HT1080 (cell line): ENCODE results near the gene ZSWIM3. TPM values are rescaled to one million over a fixed set of nuclear protein-coding genes. Genes with fewer than 3 reads are reported as not detected.
"Not testable (repeated sequence)": the region's sequence is repeated elsewhere in the genome, so short reads cannot be mapped to it uniquely, and the experiment has no call there.

Experiments used
- DNase-seq: peaks from one replicate; pipeline ENCODE4 v3.0.0-alpha.2; 2015; ENCODE audit warnings: low read depth
- total RNA-seq: library from RNA; depleted of rRNA; stranded (reverse); fragments of >200 nt; shearing (Covaris generic); gene quantifications from 2 replicates; pipeline ENCODE4 v1.2.3, GENCODE V29; 2014

Gene ZSWIM3
- total RNA-seq, 1 experiment from 2014 or later: 6.0 TPM

- DNase-seq: no peak
Observed at GRCh38 chr20:45890077-45890984, 32.9 kb downstream of the ZSWIM3 start.

GRCh38 chr20:45890985-45891983 lies 33.9 kb downstream of the ZSWIM3 start, which contains the start of the genes CTSA and NEURL2:
Gene CTSA, plus strand, starts transcription at chr20:45891335. Its CDS starts 234 bp downstream, at chr20:45891569.
Gene NEURL2, minus strand, starts transcription at chr20:45891208. Its CDS starts 217 bp downstream, at chr20:45890991.
- DNase-seq: peak; percentile 85

DNA sequence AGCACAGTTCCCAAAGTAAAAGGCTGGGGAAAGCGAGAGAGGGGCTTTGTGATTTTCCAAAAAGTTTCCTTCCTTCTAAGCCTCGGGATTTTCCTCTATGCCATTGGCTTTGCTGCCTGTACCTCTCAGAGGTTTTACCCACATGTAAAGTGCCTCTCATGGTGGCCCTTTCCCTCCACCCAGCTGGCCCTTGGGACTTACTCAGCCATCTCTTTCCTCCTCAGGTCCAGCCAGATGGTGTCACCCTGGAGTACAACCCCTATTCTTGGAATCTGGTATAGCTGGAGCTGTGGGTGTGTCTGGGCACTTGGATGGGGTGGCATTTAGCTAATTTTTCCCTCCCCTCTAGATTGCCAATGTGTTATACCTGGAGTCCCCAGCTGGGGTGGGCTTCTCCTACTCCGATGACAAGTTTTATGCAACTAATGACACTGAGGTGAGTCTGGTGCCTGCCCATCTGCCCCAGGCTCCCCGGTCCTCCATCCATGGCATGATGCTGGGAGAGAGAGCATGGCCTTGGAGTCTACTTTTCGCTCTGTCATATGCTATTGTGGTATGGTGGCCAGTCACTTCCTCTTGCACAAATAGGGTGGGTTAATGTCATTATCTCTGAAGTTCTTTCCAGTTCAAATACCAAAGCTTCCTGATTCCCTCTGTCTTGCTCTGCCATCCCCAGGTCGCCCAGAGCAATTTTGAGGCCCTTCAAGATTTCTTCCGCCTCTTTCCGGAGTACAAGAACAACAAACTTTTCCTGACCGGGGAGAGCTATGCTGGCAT lies 34.8 kb downstream of the ZSWIM3 start:
- peak; percentile 31 for DNase-seq

DNA sequence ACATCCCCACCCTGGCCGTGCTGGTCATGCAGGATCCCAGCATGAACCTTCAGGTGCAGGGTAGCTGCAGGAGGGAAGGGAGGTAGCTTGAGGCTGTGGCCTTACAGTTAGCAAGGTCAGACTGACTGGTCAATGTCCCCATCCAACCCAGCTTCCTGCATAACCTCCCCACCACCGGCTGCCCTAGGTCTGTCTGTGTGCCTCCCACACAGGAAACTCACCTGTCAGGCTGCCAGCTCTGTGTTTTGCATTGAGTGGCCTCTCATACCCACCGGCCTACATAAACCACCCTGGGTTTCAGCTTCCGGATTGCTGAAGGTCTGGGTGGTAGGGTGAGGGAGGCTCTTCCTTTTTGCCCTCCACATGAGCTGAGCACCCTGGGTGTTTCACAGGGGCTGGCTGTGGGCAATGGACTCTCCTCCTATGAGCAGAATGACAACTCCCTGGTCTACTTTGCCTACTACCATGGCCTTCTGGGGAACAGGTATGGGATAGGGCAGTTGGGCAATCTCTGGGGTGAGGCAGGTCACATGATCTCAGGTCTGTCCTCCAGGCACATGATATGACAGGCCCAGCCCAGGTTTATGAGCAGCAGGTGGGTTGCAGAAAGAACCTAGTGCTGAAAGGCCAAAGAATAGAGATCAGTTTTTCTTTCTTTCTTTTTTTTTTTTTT lies 35.5 kb downstream of the ZSWIM3 start:
- no peak for DNase-seq

- DNase-seq: no peak
Observed at GRCh38 chr20:45893831-45894230, 36.4 kb downstream of the ZSWIM3 start.

GRCh38 chr20:45894797-45895196 lies 37.4 kb downstream of the ZSWIM3 start:
- no peak for DNase-seq

DNA sequence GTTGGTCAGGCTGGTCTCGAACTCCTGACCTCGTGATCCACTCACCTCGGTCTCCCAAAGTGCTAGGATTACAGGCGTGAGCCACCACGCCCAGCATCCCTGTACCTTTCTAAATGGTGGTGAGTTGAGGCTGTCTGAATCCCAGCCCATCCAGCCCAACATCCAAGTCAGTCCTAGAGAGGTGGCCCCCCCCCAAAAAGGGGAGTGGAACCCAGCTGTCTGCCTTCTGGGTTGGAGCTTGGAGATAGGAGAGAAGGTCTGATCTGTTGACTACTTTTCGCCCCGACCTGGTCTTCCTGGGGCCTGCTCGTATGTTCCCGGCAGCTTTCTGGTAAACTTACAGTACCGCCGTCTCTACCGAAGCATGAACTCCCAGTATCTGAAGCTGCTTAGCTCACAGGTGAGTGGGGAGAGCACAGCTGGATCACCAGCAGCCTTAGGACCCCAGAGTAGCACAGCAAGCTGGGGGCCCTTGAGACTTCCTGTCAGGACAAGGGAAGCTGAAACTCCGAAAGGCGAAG lies 39.3 kb downstream of the ZSWIM3 start:
- DNase-seq: no peak

DNA sequence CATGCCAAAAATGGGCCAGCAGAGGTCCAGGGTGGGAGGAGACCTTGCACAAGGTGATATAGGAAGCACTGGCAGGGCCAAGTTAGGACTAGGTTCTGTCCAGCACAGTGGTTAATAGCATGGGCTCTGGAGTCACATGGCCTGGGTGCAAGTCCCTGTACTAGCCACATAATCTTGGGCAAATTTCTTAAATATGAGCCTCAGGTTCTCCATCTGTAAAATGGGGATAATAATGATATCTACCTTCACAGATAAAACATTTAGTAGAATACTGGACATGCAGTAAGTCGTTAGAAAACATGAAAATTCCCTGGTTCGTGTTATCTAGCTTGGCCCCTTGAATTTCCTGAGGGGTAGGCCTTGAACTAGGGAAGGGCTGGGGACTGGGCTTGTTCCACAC lies 39.9 kb downstream of the ZSWIM3 start:
- DNase-seq: no peak

- no peak for DNase-seq
Observed at GRCh38 chr20:45897692-45898091, 40.3 kb downstream of the ZSWIM3 start.

GRCh38 chr20:45898285-45898684 lies 40.9 kb downstream of the ZSWIM3 start:
- no peak for DNase-seq

- no peak for DNase-seq
Observed at GRCh38 chr20:45899046-45899835, 41.8 kb downstream of the ZSWIM3 start.

DNA sequence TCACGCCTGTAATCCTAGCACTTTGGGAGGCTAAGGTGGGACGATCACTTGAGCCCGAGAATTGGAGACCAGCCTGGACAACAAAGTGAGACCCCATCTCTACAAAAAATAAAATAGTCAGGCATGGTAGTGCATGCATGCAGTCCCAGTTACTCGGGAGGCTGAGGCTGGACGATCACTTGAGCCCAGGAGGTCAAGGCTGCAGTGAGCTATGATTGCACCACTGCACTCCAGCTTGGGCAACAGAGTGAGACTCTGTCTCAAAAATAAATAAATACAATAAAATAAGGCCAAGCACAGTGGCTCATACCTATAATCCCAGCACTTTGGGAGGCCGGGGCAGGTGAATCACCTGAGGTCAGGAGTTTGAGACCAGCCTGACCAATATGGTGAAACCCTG lies 43.9 kb downstream of the ZSWIM3 start:
- not testable (repeated sequence) for DNase-seq

GRCh38 chr20:45902199-45902701 lies 44.8 kb downstream of the ZSWIM3 start:
- no peak for DNase-seq

DNA sequence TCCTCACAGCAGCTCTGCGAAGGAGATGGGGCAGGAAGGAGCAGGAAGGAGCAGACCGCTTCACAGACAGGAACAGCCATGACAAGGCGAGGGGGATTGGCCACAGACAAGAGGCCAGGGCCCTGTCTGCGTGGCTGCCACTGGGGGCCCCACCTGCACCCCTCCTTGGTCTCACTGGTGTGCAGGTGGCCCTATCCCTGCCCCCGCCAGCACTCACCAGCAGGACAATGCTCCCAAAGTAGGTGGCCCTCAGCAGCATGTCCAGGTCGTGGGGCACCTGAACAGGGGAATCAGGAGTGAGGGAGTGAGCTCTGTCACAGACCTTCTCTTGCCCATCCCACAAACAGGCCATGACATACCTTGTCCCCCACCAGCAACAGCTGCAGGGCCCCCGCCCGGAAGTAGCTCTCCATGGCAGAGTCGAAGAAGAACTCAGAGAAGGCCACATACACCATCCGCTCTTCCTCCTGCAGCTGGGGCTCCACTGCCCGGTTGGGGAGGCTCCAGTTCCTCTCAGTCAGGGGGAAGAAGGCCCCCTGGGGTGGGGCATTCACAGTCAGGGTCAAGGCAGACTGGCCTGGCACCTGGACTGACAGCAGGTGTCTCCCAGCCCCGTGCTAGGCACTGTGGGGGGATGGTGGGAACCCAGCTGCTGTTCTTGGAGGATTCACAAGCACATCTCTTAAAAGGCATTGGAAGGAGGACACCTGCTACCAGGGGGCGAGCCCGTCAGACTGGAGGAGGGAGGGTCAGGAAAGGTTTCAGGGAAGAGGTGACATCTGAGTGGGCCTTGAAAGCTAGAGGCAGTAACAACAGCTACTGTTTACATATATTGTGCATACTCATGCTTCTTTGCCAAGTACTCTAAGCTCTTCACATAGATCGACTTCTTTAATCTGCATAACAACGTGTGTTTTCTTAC lies 47.4 kb downstream of the ZSWIM3 start:
- DNase-seq: no peak

DNA sequence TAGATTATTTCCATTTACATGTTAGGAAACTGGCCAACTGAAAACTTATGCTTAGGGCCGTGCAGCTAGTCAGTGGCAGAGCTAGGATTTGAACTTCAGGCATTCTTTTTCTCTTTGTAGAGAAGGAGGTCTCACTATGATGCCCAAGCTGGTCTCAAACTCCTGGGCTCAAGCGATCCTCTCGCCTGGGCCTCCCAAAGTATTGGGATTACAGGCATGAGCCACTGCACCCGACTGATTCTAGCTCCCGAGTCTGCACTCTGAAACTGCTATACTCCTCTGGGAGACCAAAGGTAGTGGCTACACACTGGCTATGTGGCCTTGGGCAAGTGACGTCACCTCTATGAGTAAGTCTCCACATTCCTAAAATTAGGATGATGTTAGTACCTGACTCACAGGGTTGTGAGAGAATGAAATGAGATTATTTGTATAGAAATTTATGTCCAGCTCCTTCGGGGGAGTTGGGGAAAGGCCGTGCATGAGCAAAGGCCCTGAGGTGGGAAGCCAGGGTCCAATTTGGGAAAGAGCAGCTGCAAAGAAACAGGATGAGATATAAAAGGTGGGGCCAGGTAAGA lies 48.2 kb downstream of the ZSWIM3 start:
- peak; percentile 79 for DNase-seq

DNA sequence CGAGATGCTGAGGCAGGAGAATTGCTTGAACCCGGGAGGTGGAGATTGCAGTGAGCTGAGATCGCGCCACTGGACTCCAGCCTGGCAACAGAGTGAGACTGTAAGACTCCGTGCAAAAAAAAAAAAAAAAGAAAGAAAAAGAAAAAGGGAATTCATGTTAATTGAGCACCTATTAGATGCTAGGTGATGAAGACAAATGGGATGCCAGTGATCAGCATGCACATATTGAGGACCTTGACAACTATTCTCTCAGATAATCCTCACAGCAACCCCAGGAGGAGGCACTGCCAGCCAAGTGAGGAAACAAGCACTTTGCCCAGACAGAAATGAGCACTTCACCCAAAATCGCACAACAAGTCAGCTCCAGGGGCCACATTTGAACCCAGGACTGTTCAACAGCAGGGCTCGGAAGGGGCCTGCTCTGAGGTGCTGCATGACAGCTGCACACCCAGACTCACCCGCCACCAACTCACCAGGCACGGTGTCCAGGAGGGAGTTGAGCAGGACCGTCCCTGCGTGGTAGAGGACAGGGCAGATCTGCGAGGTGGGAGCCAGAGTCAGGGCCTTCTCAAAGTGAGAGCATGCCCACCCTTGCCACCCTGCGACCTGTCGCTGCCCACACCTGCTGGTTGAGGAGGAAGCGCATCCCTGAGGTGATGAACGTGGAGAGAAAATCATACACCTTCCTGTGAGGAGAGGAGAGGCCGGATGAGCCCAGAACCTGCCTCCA lies 50.0 kb downstream of the ZSWIM3 start:
- DNase-seq: no peak

DNA sequence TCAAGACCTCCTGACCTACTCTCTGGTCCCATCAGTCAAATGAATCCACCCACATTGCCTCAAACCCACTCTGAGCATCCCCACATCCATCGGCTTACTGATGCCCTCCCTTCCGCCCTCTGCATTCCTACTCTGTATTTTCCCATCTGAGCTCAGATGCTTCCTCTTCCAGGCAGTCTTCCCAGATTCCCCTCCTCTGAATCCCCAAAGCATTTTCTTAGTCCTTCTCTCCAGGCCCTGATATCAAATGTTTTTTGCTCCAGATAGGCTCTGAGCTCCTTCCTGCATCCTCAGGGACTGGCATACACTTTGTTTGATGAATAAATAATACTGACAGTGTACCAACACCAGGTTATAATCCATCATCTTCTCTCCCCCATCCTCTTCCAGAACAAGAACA lies 50.7 kb downstream of the ZSWIM3 start:
- no peak for DNase-seq
